Activated naive CD4-positive, alpha-beta T cell treated with anti-CD3 and anti-CD28 coated beads, Interleukin-2, amount 50 U/mL, for 24 hours (primary cell): Measurements from ENCODE around the gene MAOA.

Experiments used
- H3K27ac Mint-ChIP-seq: one replicate; pipeline ENCODE4 v1.8.0; 2021; ENCODE audit warnings: mild to moderate bottlenecking, mixed read lengths
- H3K27me3 Mint-ChIP-seq: one replicate; pipeline ENCODE4 v1.8.0; 2021; ENCODE audit warnings: mixed read lengths
- H3K36me3 Mint-ChIP-seq: one replicate; pipeline ENCODE4 v1.8.0; 2021; ENCODE audit warnings: mixed read lengths
- H3K4me1 Mint-ChIP-seq: one replicate; pipeline ENCODE4 v1.8.0; 2021; ENCODE audit warnings: mixed read lengths
- H3K4me3 Mint-ChIP-seq: one replicate; pipeline ENCODE4 v1.8.0; 2021; ENCODE audit warnings: mild to moderate bottlenecking, mixed read lengths
- H3K9me3 Mint-ChIP-seq: one replicate; pipeline ENCODE4 v1.8.0; 2021; ENCODE audit warnings: mixed read lengths

Gene MAOA

DNA sequence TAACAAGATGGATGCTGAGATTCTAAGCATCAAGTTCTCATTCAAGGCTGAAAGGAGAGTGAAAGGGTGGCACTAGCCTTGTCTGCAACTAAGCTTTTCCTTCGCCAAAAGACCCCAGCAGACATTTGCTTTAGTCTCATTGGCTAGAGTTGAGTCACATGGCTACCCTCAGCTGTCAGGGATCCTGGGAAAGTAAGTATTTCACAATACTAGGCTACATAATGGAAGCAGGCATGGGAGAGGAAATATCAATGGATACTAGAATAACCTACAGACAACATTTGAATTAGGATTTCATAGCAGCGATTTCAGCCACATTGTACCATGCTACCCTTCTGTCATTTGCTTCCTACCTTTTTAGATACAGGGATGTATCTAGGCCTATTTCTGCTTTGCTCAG, 29.1 kb downstream of the MAOA start:
- Mint-ChIP-seq H3K36me3 (no peaks in the 10 kb centered on the region), H3K27me3 (no peaks in the 10 kb centered on the region), H3K4me1 (no peaks in the 10 kb centered on the region), H3K9me3 (no peaks in the 10 kb centered on the region), H3K4me3 (no peak overlapping the region), H3K27ac (no peak overlapping the region)

- Mint-ChIP-seq H3K36me3 (no peaks in the 10 kb centered on the region), H3K4me3 (no peak overlapping the region), H3K27ac (no peak overlapping the region), H3K27me3 (no peaks in the 10 kb centered on the region), H3K4me1 (no peaks in the 10 kb centered on the region), H3K9me3 (no peaks in the 10 kb centered on the region)
These were observed 32.5 kb downstream of the MAOA start for GRCh38 chrX:43688586-43688985.

DNA sequence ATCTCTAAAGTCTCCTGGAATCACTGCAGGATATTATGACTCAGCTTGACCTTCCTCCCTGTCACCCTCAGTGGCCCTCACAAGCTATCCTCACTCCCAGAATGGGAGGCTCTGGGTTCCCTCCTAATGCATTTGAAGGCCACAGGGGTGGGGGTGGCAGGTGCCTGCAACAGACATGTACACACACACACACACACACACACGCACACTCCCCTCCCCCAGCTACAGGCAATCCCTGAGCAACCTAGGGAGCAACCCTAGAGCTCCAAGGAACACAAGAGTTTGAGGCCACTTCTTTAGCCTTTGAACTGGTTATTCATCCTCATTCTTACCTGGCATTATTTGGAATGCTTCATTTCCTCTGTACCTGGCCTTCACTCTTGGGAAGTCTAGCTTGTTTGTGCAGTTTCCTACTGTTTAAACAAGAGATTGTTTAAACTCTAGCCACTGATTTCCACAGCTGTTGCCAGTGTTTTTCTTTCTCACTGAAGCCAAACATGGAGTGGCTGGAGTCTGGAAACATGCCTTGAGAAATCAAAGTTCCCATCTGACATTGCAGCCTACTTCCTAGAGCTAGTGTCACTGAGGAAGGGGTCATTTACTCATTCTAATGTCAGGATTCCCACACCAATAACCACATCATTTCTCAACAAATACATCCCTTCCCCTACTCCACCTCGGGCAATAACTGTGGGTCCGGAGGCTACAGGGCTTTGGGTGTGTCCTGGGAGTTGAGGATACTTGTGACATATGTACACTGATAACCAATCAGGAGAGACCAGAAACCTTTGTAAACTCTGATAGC, 37.7 kb downstream of the MAOA start:
- Mint-ChIP-seq H3K4me1 (no peaks in the 10 kb centered on the region), H3K27me3 (no peaks in the 10 kb centered on the region), H3K9me3 (no peaks in the 10 kb centered on the region), H3K27ac (no peak overlapping the region), H3K36me3 (no peaks in the 10 kb centered on the region), H3K4me3 (no peak overlapping the region)

GRCh38 chrX:43699475-43699874, 43.4 kb downstream of the MAOA start:
- Mint-ChIP-seq H3K4me3 (no peak overlapping the region), H3K36me3 (no peaks in the 10 kb centered on the region), H3K9me3 (no peaks in the 10 kb centered on the region), H3K27me3 (no peaks in the 10 kb centered on the region), H3K27ac (no peak overlapping the region), H3K4me1 (no peaks in the 10 kb centered on the region)

DNA sequence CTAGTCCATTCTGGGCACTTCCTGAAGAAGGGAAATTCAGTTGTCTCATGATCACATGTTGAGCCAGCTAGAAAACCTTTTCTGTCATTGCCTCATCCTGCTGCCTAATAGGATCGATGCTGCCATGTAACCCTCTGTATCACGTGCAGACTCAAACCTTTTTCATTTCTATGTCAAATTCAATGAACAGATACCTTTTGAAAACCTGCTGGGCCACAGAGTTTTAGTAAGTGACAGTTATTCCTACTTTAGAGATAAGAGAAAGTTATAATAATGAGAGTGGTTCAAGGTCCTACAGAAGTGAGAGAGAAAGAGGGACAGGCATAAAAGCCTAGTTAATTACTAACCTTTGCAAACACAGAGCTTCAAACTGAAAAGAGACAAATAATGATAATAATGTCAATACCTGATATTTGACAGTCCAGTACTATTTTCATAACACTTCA, 46.0 kb downstream of the MAOA start:
- Mint-ChIP-seq H3K4me3 (no peak overlapping the region), H3K9me3 (no peaks in the 10 kb centered on the region), H3K4me1 (no peaks in the 10 kb centered on the region), H3K27ac (no peak overlapping the region), H3K27me3 (no peaks in the 10 kb centered on the region), H3K36me3 (no peaks in the 10 kb centered on the region)

DNA sequence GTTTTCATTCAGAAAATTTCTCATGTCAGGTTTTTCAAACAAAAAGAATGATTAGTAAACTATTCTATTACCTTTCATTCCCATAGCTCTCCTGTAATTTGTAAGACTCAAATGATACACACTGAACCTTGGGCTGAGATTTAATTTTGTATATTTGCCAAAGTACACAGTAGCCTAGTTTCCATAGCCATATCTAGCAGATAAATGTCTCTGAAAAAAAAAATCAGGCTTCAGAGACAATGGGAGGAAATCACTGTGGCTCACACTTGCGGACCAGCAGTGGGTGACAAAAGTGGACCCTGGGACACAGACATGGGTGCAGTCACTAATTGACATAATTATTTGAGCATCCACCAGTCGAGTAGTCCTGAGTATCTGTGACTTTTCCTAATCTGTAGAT, 46.6 kb downstream of the MAOA start:
- H3K36me3 Mint-ChIP-seq: no peaks in the 10 kb centered on the region
- no peaks in the 10 kb centered on the region for H3K4me1 Mint-ChIP-seq
- H3K9me3 Mint-ChIP-seq: no peaks in the 10 kb centered on the region
- no peaks in the 10 kb centered on the region for H3K27me3 Mint-ChIP-seq
- no peak overlapping the region for H3K4me3 Mint-ChIP-seq
- no peak overlapping the region for H3K27ac Mint-ChIP-seq

GRCh38 chrX:43703211-43703791, 47.2 kb downstream of the MAOA start:
- Mint-ChIP-seq H3K9me3 (no peaks in the 10 kb centered on the region), H3K4me3 (no peak overlapping the region)

DNA sequence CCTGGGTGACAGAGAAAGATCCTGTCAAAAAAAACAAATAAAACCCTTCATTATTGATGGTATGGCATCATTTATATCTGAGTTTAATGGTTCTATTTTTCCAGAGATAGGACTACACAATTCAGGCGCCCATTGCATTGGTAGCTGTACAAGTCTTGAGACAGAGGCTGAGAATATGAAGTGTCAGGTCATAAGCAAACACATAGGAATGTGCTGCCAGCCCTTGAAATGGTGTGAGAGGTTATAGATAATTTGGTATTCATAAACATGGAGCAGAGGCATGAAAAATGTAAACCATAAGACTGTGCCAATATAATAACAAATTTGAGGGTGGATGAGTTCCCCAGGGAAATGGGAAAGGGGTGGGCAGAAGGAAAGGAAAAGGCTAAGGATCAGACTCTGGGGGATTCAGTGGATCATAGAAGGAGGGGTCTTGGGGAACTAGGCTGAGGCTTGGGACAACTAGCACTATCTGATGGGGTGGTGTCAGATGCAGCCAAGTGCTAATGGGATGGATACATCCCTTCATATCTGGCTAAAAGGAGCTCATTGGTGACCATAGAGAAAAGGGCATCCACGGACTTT, 50.8 kb downstream of the MAOA start:
- Mint-ChIP-seq H3K27ac (no peak overlapping the region), H3K27me3 (no peaks in the 10 kb centered on the region), H3K36me3 (no peaks in the 10 kb centered on the region), H3K9me3 (no peaks in the 10 kb centered on the region), H3K4me3 (no peak overlapping the region), H3K4me1 (no peaks in the 10 kb centered on the region)

More at GRCh38 chrX:43703211-43703791, 47.2 kb downstream of the MAOA start:
- Mint-ChIP-seq H3K4me1 (no peaks in the 10 kb centered on the region), H3K27ac (no peak overlapping the region), H3K36me3 (no peaks in the 10 kb centered on the region), H3K27me3 (no peaks in the 10 kb centered on the region)

DNA sequence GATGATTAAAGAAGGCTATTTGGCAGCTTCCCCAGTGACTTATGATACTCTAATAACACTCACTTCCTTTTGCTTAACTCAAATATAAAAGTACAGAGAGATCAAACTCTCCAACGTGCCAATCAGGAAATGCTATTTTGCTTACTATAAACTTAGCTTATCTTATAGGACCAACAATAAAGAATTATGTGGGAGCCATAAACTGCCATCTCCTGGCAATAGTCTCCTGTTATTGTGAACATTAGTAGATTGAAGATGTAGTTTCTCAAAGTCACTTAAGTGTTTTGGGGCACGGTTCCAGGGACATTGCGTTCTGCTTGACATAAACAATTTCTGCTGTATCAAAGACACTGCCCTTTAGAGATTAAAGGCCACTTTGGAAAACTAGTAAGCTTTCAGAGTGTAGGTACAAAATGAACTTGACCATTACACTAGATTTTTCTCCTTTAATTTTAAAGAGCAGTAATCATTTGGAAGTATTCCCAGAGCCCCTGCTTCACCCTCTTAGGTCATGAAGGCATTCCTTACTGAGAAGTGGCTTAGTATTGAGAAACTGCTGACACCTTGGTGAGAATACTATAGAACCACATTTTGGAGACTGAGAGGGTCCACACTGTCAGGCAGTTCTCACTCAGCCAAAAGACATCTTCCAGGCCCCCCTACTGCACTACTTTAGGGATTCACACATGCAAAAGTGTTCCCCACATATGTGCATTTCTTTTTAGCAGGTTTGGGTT, 51.9 kb downstream of the MAOA start:
- Mint-ChIP-seq H3K36me3 (no peaks in the 10 kb centered on the region), H3K4me3 (no peak overlapping the region), H3K9me3 (no peaks in the 10 kb centered on the region), H3K4me1 (no peaks in the 10 kb centered on the region), H3K27ac (no peak overlapping the region), H3K27me3 (no peaks in the 10 kb centered on the region)

DNA sequence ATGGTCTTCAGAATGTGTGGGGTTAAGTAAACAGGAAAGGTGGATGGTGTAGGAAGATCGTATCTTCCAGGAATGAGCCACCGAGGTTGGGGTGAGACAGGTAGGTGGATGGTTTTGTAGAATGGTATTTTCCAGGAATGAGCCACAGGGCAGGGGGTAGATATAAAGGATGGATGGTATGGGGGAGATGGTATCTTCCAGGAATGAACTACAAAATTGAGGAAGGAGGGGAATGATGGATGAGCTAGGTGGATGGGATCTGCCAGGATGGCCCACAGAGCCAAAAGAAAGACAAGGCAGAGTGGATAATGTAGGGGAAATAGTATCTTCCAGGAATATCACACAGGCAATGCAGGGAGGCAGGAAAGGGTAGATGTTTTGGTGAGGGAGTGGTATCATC, 60.0 kb downstream of the MAOA start:
- Mint-ChIP-seq H3K36me3 (no peaks in the 10 kb centered on the region), H3K27me3 (no peaks in the 10 kb centered on the region), H3K9me3 (no peaks in the 10 kb centered on the region), H3K4me1 (no peaks in the 10 kb centered on the region), H3K27ac (no peak overlapping the region), H3K4me3 (no peak overlapping the region)

- H3K9me3 Mint-ChIP-seq: no peaks in the 10 kb centered on the region
- H3K4me3 Mint-ChIP-seq: no peak overlapping the region
- H3K36me3 Mint-ChIP-seq: no peaks in the 10 kb centered on the region
- H3K27ac Mint-ChIP-seq: no peak overlapping the region
- no peaks in the 10 kb centered on the region for H3K4me1 Mint-ChIP-seq
- no peaks in the 10 kb centered on the region for H3K27me3 Mint-ChIP-seq
These were observed 60.6 kb downstream of the MAOA start for GRCh38 chrX:43716696-43717095.

DNA sequence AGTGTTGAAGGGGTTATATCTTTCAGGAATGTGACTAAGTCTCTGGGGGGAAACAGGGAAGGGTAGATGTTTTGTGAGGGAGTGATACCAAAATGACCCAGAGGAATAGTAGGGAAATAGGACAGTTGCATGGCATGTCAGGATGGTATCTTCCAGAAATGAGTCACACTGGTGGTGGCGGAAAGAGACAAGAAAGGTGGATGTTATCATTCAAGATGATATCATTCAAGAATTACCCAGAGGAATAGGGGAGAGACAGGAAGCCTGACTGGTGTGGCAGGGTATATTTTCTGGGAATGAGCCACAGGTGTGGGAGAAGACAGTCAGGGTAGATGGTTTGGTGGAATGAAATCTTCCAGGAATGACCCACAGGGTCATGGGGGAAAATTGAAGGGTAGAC, 61.1 kb downstream of the MAOA start:
- H3K27ac Mint-ChIP-seq: no peak overlapping the region
- H3K36me3 Mint-ChIP-seq: no peaks in the 10 kb centered on the region
- H3K4me3 Mint-ChIP-seq: no peak overlapping the region

GRCh38 chrX:43718081-43718480, 62.0 kb downstream of the MAOA start:
- Mint-ChIP-seq H3K36me3 (no peaks in the 10 kb centered on the region), H3K4me1 (no peaks in the 10 kb centered on the region), H3K9me3 (no peaks in the 10 kb centered on the region), H3K4me3 (no peak overlapping the region), H3K27me3 (no peaks in the 10 kb centered on the region), H3K27ac (no peak overlapping the region)

More for the DNA sequence above, 61.1 kb downstream of the MAOA start:
- H3K9me3 Mint-ChIP-seq: no peaks in the 10 kb centered on the region
- no peaks in the 10 kb centered on the region for H3K27me3 Mint-ChIP-seq
- H3K4me1 Mint-ChIP-seq: no peaks in the 10 kb centered on the region

DNA sequence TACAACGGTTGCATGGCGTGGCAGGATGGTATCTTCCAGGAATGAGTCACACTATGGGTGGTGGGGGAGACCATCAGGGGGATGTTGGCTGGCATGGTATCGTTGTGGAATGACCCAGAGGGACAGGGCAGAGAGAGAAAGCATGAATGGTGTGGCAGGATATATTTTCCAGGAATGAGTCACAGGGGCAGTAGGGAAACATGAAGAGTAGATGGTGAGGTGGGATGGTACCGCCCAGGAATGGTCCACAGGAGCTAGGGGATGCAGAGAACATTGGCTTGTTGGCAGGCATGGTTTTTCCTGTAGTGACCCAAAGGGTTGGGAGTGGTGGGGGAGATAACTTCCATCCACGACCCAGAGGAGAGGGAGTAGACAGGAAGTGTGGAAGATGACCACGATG, 62.4 kb downstream of the MAOA start:
- Mint-ChIP-seq H3K36me3 (no peaks in the 10 kb centered on the region), H3K9me3 (no peaks in the 10 kb centered on the region), H3K4me3 (no peak overlapping the region), H3K27ac (no peak overlapping the region), H3K4me1 (no peaks in the 10 kb centered on the region), H3K27me3 (no peaks in the 10 kb centered on the region)

DNA sequence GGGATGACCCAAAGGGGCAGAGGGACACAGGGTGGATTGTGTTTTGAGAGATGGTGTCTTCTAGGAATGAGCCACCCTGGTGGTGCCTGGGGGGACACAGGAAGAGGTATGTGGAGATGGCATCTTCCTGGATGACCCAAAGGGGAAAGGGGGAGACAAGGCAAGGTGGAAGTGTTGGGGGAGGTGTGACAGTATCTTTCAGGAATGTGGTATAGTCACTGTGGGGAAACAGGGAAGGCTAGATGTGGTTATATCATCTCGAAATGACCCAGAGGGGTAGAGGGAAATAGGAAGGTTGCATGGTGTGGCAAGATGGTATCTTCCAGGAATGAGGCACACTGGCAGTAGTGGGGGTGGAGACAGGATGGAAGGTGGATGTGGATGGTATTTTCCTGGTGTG, 62.9 kb downstream of the MAOA start:
- Mint-ChIP-seq H3K27ac (no peak overlapping the region), H3K27me3 (no peaks in the 10 kb centered on the region), H3K9me3 (no peaks in the 10 kb centered on the region), H3K4me3 (no peak overlapping the region), H3K4me1 (no peaks in the 10 kb centered on the region), H3K36me3 (no peaks in the 10 kb centered on the region)

DNA sequence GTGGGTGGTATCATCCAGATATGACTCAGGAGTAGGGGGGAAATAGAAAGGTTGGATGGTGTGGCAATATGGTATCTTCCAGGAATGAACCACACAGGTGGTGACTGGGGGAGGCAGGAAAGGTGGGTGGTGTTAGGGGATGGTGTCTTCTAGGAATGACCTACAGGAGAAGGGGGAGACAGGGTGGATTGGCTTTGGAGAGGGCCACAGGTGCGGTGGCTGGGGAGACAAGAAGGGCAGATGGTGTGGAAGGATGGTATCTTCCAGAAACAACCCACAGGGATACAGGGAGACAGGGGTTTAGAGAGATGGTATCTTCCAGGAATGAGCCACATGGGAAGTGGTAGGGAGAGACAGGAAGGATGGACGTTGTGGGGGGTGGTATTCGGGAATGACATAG, 64.0 kb downstream of the MAOA start:
- no peaks in the 10 kb centered on the region for H3K27me3 Mint-ChIP-seq
- H3K36me3 Mint-ChIP-seq: no peaks in the 10 kb centered on the region
- H3K27ac Mint-ChIP-seq: no peak overlapping the region
- no peaks in the 10 kb centered on the region for H3K4me1 Mint-ChIP-seq
- H3K9me3 Mint-ChIP-seq: no peaks in the 10 kb centered on the region
- H3K4me3 Mint-ChIP-seq: no peak overlapping the region
